Neural crest cell (in vitro differentiated cells): ENCODE data around the gene ATP11A. TPM values are rescaled to one million over a fixed set of nuclear protein-coding genes. Genes with fewer than 3 reads are reported as not detected.

Experiments
- DNase-seq: peaks from one replicate; pipeline ENCODE4 v3.0.0; 2021; ENCODE audit warnings: low read depth, mixed read lengths, low spot score
- H3K27ac Mint-ChIP-seq: one replicate; pipeline ENCODE4 v1.8.0; 2021; ENCODE audit warnings: mild to moderate bottlenecking, mixed read lengths; ENCODE audit not compliant: unreplicated experiment
- H3K27me3 Mint-ChIP-seq: 2 replicates; pipeline ENCODE4 v1.8.0; 2021; ENCODE audit warnings: low read depth, mild to moderate bottlenecking, mixed read lengths
- H3K36me3 Mint-ChIP-seq: 2 replicates; pipeline ENCODE4 v1.8.0; 2021; ENCODE audit warnings: low read depth, mild to moderate bottlenecking, mixed read lengths
- H3K4me1 Mint-ChIP-seq: 2 replicates; pipeline ENCODE4 v1.8.0; 2021; ENCODE audit warnings: mixed read lengths
- H3K4me3 Mint-ChIP-seq: one replicate; pipeline ENCODE4 v1.8.0; 2021; ENCODE audit warnings: mild to moderate bottlenecking, mixed read lengths
- H3K9me3 Mint-ChIP-seq: 2 replicates; pipeline ENCODE4 v1.8.0; 2021; ENCODE audit warnings: mixed read lengths
- total RNA-seq: library from RNA; stranded (reverse); gene quantifications from 2 replicates; pipeline ENCODE4 v1.2.1, GENCODE V29; 2021
- TF ChIP-seq, protein P1 (sequence below): fragments of 200-600 bp; sonication (generic); conservative IDR thresholded peaks from 2 replicates; pipeline ENCODE4 v1.5.0; 2021; ENCODE audit warnings: antibody characterized with exemption, mild to moderate bottlenecking

ATP11A gene
- total RNA-seq, 1 donor from 2014 or later, result 97.4 TPM

DNA sequence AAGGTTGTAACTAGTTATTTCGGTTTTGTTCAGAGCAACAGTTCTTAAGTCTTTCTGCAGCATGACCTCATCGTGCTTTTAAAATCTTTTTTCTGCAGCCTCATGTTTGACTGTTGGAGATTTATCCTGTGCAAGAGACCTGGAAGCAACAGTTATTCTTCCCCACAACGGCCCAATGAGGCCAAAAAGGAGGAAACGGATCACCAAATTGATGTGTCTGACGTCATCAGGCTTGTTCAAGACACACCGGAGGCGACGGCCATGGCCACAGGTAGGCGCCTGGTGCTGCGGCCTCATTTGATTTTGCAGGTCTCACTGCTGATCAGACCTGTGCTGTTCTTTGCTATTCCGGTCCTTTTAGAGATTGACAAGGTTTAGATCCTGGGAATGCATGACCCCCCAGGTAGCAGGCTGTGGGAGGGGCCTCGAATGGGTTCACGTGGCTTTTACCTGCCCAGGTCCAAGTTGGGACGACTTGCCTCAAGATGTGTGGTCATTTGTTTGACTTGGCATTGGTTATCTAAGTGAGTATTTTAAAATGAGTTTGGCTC lies 212.3 kb downstream of the ATP11A start:
- H3K27ac Mint-ChIP-seq, result no peak overlapping the region
- TF ChIP-seq, protein P1, sequence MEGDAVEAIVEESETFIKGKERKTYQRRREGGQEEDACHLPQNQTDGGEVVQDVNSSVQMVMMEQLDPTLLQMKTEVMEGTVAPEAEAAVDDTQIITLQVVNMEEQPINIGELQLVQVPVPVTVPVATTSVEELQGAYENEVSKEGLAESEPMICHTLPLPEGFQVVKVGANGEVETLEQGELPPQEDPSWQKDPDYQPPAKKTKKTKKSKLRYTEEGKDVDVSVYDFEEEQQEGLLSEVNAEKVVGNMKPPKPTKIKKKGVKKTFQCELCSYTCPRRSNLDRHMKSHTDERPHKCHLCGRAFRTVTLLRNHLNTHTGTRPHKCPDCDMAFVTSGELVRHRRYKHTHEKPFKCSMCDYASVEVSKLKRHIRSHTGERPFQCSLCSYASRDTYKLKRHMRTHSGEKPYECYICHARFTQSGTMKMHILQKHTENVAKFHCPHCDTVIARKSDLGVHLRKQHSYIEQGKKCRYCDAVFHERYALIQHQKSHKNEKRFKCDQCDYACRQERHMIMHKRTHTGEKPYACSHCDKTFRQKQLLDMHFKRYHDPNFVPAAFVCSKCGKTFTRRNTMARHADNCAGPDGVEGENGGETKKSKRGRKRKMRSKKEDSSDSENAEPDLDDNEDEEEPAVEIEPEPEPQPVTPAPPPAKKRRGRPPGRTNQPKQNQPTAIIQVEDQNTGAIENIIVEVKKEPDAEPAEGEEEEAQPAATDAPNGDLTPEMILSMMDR, result no peak
- H3K9me3 Mint-ChIP-seq, result peaks cover 5% of the 10 kb centered on the region
- peaks cover 32% of the 10 kb centered on the region for H3K4me1 Mint-ChIP-seq
- peaks cover 12% of the 10 kb centered on the region for H3K36me3 Mint-ChIP-seq
- DNase-seq, result no peak
- no peak overlapping the region for H3K4me3 Mint-ChIP-seq
- H3K27me3 Mint-ChIP-seq, result no peaks in the 10 kb centered on the region

DNA sequence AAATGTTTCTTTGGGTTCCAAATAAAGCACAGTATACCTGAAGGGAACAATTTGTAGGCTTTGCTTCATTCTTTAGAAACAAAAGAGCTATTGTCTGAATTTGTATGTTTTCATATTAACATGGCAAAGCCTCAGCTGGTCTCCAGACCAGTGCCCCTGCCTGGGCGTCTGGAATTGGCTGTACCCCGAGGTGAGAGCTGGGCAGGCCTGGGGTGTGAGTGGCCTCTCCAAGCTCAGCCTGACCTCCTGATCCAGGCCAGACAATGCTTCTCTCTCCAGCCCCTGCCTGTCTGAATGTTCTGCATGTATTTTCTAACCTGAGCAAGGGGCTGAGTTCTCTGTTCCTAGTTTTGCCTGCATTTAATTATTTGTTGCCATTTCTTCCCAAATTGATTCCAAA lies 212.8 kb downstream of the ATP11A start:
- Mint-ChIP-seq H3K4me3 (no peak overlapping the region), H3K36me3 (peaks cover 12% of the 10 kb centered on the region), H3K27ac (no peak overlapping the region), H3K27me3 (no peaks in the 10 kb centered on the region), H3K9me3 (peaks cover 5% of the 10 kb centered on the region), H3K4me1 (peaks cover 32% of the 10 kb centered on the region)
- no peak for DNase-seq
- TF ChIP-seq, protein P1, result no peak

DNA sequence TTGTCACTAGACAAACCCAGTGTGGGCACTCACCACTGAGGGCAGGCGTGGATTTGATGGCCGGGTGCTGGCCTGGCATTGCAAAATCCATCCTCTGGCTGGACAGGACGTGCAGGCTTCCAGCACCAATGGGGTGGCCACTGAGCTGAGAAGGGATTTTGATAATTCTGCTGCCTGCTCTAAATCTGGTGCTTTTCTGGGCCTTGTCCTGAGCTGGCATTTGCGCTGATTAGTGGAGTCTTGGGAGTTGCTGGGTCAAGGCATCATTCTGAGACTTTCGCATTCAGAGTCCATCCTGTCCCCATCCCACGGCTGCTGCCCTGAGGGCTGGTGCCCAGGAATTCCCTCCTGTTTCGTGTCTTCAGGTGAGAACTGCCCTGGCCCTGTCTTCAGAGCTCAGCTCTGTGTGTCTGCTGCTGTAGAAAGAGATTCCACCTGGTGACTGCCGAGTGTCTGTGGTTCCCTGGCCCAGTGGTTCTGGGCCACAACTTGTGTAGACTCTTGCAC lies 213.3 kb downstream of the ATP11A start:
- Mint-ChIP-seq H3K9me3 (peaks cover 5% of the 10 kb centered on the region), H3K27ac (no peak overlapping the region), H3K36me3 (peaks cover 12% of the 10 kb centered on the region), H3K27me3 (no peaks in the 10 kb centered on the region), H3K4me1 (peaks cover 32% of the 10 kb centered on the region), H3K4me3 (no peak overlapping the region)
- no peak for DNase-seq
- TF ChIP-seq, protein P1, result no peak

DNA sequence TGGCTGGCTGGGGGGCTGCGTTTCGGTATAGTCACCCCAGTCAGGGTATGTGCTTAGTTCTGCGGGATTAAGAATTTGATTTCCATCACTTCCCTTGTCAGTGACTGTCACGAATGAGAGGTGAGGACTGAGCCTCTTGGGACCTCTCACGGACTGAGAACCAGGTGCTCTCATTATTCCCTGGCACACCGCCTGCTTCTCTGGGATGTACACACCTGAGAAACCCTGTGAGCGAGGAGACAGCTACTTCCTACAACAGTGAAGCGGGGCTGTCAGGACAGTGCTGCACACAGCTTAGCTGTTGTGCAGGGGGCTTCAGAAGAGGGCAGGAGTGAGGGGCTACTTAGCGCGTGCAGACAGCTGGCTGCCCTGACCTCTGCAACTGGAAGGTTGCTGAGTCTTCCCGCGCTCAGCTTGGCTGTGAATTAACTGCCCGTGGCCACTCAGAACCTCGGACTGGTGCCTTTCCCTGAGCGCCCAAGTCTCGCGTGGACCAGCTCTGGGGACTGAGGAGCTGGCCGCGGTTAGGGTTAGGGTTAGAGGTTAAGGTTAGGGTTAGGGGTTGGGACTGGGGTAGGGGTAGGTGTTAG lies 213.9 kb downstream of the ATP11A start:
- H3K4me1 Mint-ChIP-seq, result peaks cover 32% of the 10 kb centered on the region
- no peaks in the 10 kb centered on the region for H3K27me3 Mint-ChIP-seq
- no peak overlapping the region for H3K27ac Mint-ChIP-seq
- peaks cover 12% of the 10 kb centered on the region for H3K36me3 Mint-ChIP-seq
- no peak overlapping the region for H3K4me3 Mint-ChIP-seq
- H3K9me3 Mint-ChIP-seq, result peaks cover 5% of the 10 kb centered on the region
- no peak for DNase-seq
- TF ChIP-seq, protein P1, result no peak

DNA sequence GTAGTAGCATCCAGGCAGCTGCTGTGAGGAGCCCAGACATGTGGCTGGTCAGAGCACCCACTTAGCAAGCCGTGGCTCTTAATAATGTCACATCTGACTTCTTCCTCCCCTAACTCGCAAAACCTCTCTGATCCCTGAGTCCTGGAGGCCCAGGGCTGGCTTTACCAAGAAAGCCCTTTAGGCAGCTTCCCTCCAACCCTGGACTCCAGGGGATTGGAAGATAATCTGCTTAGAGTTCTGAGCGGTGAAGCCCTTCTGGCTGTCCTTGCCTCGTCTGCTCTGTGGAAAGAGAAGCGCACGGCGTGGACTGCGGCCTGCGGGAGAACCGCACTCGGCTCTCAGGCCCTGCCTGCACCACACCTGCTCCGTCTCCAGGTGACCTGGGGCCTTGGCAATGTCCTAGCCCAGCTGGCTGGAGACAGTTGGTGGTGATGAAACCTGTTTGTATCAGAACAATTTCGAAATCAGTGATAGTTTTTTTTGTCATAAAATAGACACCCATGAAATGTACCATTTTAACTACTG lies 214.7 kb downstream of the ATP11A start:
- Mint-ChIP-seq H3K9me3 (peaks cover 5% of the 10 kb centered on the region), H3K4me1 (peaks cover 32% of the 10 kb centered on the region), H3K27me3 (no peaks in the 10 kb centered on the region), H3K27ac (no peak overlapping the region), H3K4me3 (no peak overlapping the region), H3K36me3 (peaks cover 12% of the 10 kb centered on the region)
- no peak for DNase-seq
- TF ChIP-seq, protein P1, result no peak
